Measurements from ENCODE around the gene SLC25A18.

The SLC25A18 gene

DNA sequence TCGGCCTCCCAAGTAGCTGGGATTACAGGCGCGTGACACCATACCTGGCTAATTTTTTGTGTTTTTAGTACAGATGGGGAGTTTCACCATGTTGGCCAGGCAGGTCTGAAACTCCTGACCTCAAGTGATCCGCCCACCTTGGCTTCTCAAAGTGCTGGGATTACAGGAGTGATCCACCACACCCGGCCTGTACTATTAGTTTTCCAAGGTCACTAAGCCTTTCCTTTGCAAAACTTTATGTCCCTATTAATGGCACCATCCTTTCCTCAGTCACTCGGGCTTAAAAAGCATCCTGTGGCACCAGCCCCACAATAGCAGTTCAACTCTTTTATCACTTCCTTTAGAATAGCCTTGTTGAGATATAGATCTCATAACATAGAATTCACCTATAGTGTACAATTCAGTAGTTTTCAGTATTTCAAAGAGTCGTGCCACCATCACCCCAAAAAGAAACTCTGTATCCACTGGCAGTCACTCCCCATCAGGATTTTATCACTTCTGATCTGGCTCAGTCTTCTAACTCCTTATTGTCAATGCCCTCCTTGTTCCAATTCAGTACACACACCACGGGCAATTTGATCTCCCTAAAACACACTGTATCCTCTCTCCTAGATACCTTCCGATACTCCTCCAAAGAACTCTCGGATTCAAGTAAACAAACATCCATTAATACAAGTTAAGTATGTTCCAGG is 74.3 kb downstream of the SLC25A18 start:
- Histone ChIP-seq H3K9me3 (ENCODE audit: insufficient read depth, low read length) (no peaks in the 10 kb centered on the region), H3K36me3 (ENCODE audit: insufficient read depth, insufficient read length, low read length) (peaks cover 14% of the 10 kb centered on the region), H3K4me1 (ENCODE audit: insufficient read depth, insufficient read length) (no peaks in the 10 kb centered on the region), H3K4me3 (ENCODE audit: insufficient read length, low read depth) (peak overlapping the region; percentile 96), H3K27me3 (ENCODE audit: insufficient read depth, insufficient read length) (no peaks in the 10 kb centered on the region), H3K9ac (ENCODE audit: insufficient read length, low read depth) (peak overlapping the region; percentile 85)
- DNase-seq (ENCODE audit: low read depth, low spot score) = no peak
- TF ChIP-seq SUZ12 (IDR thresholded peaks at IDR 0.05; ENCODE audit: extremely low read depth, insufficient read depth, insufficient read length) (no peak), ZNF274 (IDR thresholded peaks at IDR 0.05; ENCODE audit: low read depth, low read length) (no peak), YY1 (IDR thresholded peaks at IDR 0.05; ENCODE audit: insufficient read depth, insufficient read length) (no peak)

DNA sequence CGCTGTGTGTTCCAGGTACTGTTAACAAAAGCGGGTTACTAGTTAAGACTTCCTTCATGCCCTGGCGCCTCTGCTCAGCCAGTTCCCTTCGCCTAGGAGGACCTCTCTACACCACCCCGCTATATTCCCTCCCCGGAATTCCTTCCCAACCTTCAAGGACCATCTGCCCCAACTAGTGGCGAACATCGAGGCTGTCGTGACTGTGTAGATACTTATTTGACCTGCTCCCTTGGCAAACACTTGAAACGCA is 74.8 kb downstream of the SLC25A18 start:
- H3K36me3 ChIP-seq (ENCODE audit: insufficient read depth, insufficient read length, low read length) = peaks cover 17% of the 10 kb centered on the region
- TF ChIP-seq ZNF274 (IDR thresholded peaks at IDR 0.05; ENCODE audit: low read depth, low read length) = no peak
- TF ChIP-seq SUZ12 (IDR thresholded peaks at IDR 0.05; ENCODE audit: extremely low read depth, insufficient read depth, insufficient read length) = no peak
- TF ChIP-seq YY1 (IDR thresholded peaks at IDR 0.05; ENCODE audit: insufficient read depth, insufficient read length) = no peak

DNA sequence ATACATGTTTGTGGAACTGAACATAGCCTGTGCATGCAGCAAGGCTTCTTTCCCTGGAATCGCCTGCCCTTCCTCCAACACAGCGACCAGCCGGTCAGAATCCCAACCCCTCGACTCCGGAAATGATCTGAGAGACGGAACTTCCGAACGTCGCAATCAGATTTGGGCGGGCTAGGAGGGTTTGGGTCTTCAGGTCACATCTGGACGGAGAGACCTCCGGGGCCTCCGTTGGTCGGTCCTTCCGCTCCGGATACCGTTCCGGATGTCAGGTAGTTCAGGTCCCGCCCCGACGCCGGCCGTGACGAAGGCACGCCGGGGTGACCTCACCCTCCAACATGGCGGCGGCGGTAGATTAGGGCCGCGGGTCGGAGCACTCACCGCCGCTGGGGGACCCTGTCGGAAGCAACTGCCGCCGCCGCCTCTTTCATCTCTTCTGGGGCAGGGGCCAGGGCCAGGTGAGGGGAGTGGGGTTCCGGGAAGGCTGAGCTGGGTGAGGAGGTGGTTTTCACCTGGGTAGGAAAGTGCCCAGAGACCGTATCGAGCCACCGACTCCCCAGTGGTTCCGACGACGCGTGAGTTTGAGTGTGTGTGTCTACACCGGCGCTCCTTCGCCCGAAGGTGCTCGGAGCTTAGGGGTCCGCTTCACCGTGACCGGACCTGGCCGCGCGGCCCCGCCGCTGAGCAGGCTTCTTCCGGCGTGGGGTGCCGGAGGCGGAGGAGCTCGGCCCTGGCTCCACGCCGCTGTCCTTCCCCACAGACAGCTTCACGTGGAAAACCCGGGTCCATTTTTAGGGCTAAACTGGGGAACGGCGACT is 75.3 kb downstream of the SLC25A18 start, which contains the start of gene BCL2L13:
BCL2L13 (plus strand) TSS at position 326 of the 815 bp plus-strand sequence. CDS start 16,955 bp downstream, outside the sequence.
- Histone ChIP-seq H3K36me3 (ENCODE audit: insufficient read depth, insufficient read length, low read length) (peaks cover 17% of the 10 kb centered on the region), H3K9ac (ENCODE audit: insufficient read length, low read depth) (peak within 1 kb of the TSS; percentile 94), H3K27me3 (ENCODE audit: insufficient read depth, insufficient read length) (no peaks in the 10 kb centered on the region), H3K4me1 (ENCODE audit: insufficient read depth, insufficient read length) (no peaks in the 10 kb centered on the region), H3K4me3 (ENCODE audit: insufficient read length, low read depth) (peak within 1 kb of the TSS; percentile 96), H3K9me3 (ENCODE audit: insufficient read depth, low read length) (no peaks in the 10 kb centered on the region)
- DNase-seq (ENCODE audit: low read depth, low spot score) = peak; percentile 82
- TF ChIP-seq ZNF274 (IDR thresholded peaks at IDR 0.05; ENCODE audit: low read depth, low read length) = no peak
- TF ChIP-seq YY1 (IDR thresholded peaks at IDR 0.05; ENCODE audit: insufficient read depth, insufficient read length) = peak; percentile 76
- TF ChIP-seq SUZ12 (IDR thresholded peaks at IDR 0.05; ENCODE audit: extremely low read depth, insufficient read depth, insufficient read length) = no peak

More for the DNA sequence above, 74.8 kb downstream of the SLC25A18 start:
- peak overlapping the region; percentile 85 for H3K9ac ChIP-seq (ENCODE audit: insufficient read length, low read depth)
- DNase-seq (ENCODE audit: low read depth, low spot score) = peak; percentile 44
- H3K9me3 ChIP-seq (ENCODE audit: insufficient read depth, low read length) = no peaks in the 10 kb centered on the region
- H3K27me3 ChIP-seq (ENCODE audit: insufficient read depth, insufficient read length) = no peaks in the 10 kb centered on the region
- H3K4me1 ChIP-seq (ENCODE audit: insufficient read depth, insufficient read length) = no peaks in the 10 kb centered on the region
- H3K4me3 ChIP-seq (ENCODE audit: insufficient read length, low read depth) = peak overlapping the region; percentile 96

DNA sequence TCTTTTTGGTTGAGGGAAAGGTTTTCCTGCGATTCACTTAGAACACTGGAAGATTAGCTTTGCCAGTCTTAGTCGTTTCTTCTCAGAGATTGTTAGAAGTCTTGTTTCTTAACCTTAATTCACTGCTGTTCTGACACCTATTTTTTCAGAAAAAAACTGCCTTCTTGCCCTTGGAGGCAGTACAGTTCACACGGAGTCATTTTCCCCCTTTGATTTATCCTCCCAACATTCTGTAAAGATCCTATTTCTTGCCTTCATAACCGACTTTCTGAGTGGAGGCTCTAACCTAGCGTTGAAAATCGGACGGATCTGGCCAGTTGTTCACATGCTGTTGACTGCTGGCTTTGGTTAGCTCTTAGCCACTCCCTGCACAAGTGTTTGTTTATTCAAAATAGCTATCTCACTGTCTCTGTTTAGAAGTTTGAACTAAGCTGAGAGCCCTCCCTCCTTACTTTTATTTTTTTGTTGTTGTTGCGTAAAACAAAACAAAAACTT is 76.0 kb downstream of the SLC25A18 start:
- Histone ChIP-seq H3K9me3 (ENCODE audit: insufficient read depth, low read length) (no peaks in the 10 kb centered on the region), H3K36me3 (ENCODE audit: insufficient read depth, insufficient read length, low read length) (peaks cover 17% of the 10 kb centered on the region), H3K9ac (ENCODE audit: insufficient read length, low read depth) (peak overlapping the region; percentile 94), H3K4me1 (ENCODE audit: insufficient read depth, insufficient read length) (no peaks in the 10 kb centered on the region), H3K27me3 (ENCODE audit: insufficient read depth, insufficient read length) (no peaks in the 10 kb centered on the region), H3K4me3 (ENCODE audit: insufficient read length, low read depth) (peak overlapping the region; percentile 96)
- no peak for DNase-seq (ENCODE audit: low read depth, low spot score)
- TF ChIP-seq ZNF274 (IDR thresholded peaks at IDR 0.05; ENCODE audit: low read depth, low read length) (no peak), SUZ12 (IDR thresholded peaks at IDR 0.05; ENCODE audit: extremely low read depth, insufficient read depth, insufficient read length) (no peak), YY1 (IDR thresholded peaks at IDR 0.05; ENCODE audit: insufficient read depth, insufficient read length) (no peak)

All from NT2/D1 (cell line).